HEK293T (cell line): ENCODE measurements around the gene ARHGEF19.

Experiments
- CTCF ChIA-PET: fragments of 350-600 bp; formaldehyde crosslinking; extraction: SDS; loops from one replicate; lab custom pipeline; 2021; ENCODE audit warnings: antibody characterized with exemption, inconsistent platforms; lab: Yijun Ruan, JAX
- POLR2A ChIA-PET: fragments of 350-600 bp; formaldehyde crosslinking; extraction: SDS; loops from one replicate; lab custom pipeline; 2020; ENCODE audit warnings: antibody characterized with exemption, inconsistent platforms; lab: Yijun Ruan, JAX
- DNase-seq: peaks from one replicate; pipeline ENCODE4 v3.0.0; 2012; ENCODE audit warnings: mixed read lengths; ENCODE audit errors: extremely low spot score
- ARNT ChIP-seq: fragments of 450-650 bp; IDR thresholded peaks from 2 replicates; pipeline ENCODE4 v1.6.1; 2017; ENCODE audit warnings: mild to moderate bottlenecking
- BHLHE40 ChIP-seq: fragments of 450-650 bp; IDR thresholded peaks from 2 replicates; pipeline ENCODE4 v1.6.1; 2016; ENCODE audit warnings: mild to moderate bottlenecking, moderate library complexity, borderline replicate concordance
- CTBP1 ChIP-seq: fragments of 450-650 bp; IDR thresholded peaks from 2 replicates; pipeline ENCODE4 v1.6.1; 2016; ENCODE audit warnings: borderline replicate concordance
- ELF4 ChIP-seq: fragments of 450-650 bp; IDR thresholded peaks from 2 replicates; pipeline ENCODE4 v1.6.1; 2017; ENCODE audit warnings: antibody characterized with exemption
- FOXA1 ChIP-seq: fragments of 450-650 bp; IDR thresholded peaks from 2 replicates; pipeline ENCODE4 v1.6.1; 2016; ENCODE audit warnings: mild to moderate bottlenecking
- FOXK2 ChIP-seq: fragments of 450-650 bp; IDR thresholded peaks from 2 replicates; pipeline ENCODE4 v1.6.1; 2016; ENCODE audit warnings: mild to moderate bottlenecking
- FOXM1 ChIP-seq: fragments of 450-650 bp; IDR thresholded peaks from 2 replicates; pipeline ENCODE4 v1.6.1; 2017; ENCODE audit warnings: mild to moderate bottlenecking, borderline replicate concordance
- HDGF ChIP-seq: fragments of 450-650 bp; IDR thresholded peaks from 2 replicates; pipeline ENCODE4 v1.6.1; 2017; ENCODE audit warnings: antibody characterized with exemption, borderline replicate concordance
- L3MBTL2 ChIP-seq: fragments of 450-650 bp; conservative IDR thresholded peaks from 2 replicates; pipeline ENCODE4 v1.6.1; 2016; ENCODE audit warnings: mild to moderate bottlenecking
- LEF1 ChIP-seq: fragments of 450-650 bp; IDR thresholded peaks from 2 replicates; pipeline ENCODE4 v1.6.1; 2017; ENCODE audit warnings: mild to moderate bottlenecking, borderline replicate concordance
- NFRKB ChIP-seq: fragments of 450-650 bp; IDR thresholded peaks from 2 replicates; pipeline ENCODE4 v1.6.1; 2016; ENCODE audit warnings: mild to moderate bottlenecking, moderate library complexity
- PKNOX1 ChIP-seq: fragments of 450-650 bp; IDR thresholded peaks from 2 replicates; pipeline ENCODE4 v1.6.1; 2016
- SP1 ChIP-seq: fragments of 450-650 bp; IDR thresholded peaks from 2 replicates; pipeline ENCODE4 v1.6.1; 2017
- SUZ12 ChIP-seq: fragments of 450-650 bp; IDR thresholded peaks from 2 replicates; pipeline ENCODE4 v1.6.1; 2016; ENCODE audit warnings: mild to moderate bottlenecking
- TARDBP ChIP-seq: fragments of 450-650 bp; IDR thresholded peaks from 2 replicates; pipeline ENCODE4 v1.6.1; 2016
- ZNF384 ChIP-seq: fragments of 450-650 bp; IDR thresholded peaks from 2 replicates; pipeline ENCODE4 v1.6.1; 2016

The ARHGEF19 gene

DNA sequence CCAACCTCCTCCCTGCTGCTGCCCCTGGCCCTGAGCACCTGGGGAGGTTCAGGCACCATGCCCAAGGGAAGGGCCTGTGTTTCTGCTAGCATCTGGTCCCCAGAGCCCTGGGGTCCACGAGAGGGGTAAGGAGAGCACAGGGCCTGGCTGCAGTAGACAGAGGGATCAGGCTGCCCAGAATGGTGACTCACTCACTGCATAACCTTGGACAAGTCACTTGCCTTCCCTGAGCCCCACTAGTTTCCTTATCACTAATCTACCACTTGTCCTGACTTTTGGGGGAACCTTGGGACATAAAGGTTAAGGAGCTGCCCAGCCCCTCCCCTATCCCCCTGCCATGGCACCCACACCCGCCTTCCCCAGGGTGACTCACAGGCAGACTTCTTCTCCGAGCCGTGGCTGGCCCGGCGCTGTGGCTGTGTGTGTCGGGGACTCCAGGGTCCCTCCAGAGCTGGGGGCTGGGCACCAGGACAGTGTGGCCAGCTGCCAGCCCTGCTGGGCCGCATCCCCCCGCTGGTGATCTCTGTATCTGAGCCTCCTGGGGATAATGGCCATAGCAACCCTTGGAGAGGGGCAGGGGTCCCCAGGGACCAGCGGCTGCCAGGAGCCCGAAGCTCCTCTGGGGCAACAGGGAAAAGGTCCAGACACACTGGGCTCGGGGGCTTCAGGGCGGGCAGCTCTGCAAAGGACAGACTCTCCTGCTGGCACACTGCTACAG, 4.0 kb downstream of the ARHGEF19 start:
- ChIA-PET POLR2A (no interaction called here), CTCF (interaction anchor here (0.6 kb wide), 1 partner anchor 200 kb away, joined by 5 read pairs; no protein-coding TSS in a partner anchor)

GRCh38 chr1:16207318-16208269, 4.9 kb downstream of the ARHGEF19 start:
- ChIA-PET POLR2A (interaction anchor here (1.2 to 1.4 kb wide), 2 partner anchors 8 to 11 kb away, joined by 4 to 6 read pairs; no protein-coding TSS in a partner anchor), CTCF (interaction anchor here (1.1 kb wide), 1 partner anchor 41 kb away, joined by 7 read pairs; no protein-coding TSS in a partner anchor)
- DNase-seq: no peak
- TF ChIP-seq FOXA1 (no peak), ELF4 (no peak)

More for the DNA sequence above, 4.0 kb downstream of the ARHGEF19 start:
- DNase-seq: no peak
- TF ChIP-seq FOXK2 (no peak), BHLHE40 (no peak), HDGF (no peak), FOXM1 (no peak), TARDBP (no peak), FOXA1 (no peak)

DNA sequence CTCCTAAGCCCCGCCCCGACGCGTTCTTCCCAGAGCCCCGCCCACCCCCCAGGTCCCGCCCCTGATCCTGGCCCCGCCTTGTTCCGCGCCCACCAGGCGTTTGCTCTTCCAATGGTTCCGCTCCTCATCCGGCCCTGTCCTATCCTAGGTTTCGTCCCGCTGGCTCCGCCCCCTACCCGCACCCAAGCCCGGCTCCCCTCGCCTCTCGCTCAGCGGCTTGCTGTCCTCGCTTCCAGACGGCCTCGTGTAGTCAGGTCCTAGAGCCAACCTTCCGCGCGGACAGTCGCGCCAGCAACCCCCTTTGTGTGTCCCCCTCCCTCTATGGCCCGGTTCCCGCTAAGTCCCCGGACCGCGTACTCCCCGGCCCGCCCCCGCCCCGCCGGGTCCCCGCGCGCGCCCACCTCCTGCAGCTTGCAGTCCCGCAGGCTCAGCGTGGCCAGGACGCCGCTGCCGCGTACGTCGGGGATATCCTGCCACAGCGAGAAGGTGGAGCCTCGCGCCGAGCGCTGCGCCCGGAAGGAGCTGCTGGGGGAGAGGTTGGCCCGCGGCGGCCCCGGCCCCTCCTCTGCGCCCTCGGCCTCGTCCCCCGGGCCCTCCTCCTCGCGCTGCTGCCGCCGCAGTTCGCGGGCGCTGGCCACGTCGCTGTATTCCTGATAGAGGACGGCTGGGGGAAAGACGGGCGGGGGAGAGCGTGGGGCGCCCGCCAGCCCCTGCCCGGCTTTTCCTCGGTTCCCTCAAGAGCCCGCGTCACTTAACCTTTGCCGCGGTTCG, 5.7 kb downstream of the ARHGEF19 start:
- TF ChIP-seq ARNT (no peak), FOXA1 (no peak), SP1 (no peak), CTBP1 (no peak), ELF4 (no peak; the same call in 1 of the 2 replicates), PKNOX1 (no peak), FOXM1 (no peak), HDGF (no peak), L3MBTL2 (no peak; the same call in 1 of the 2 replicates), TARDBP (no peak), LEF1 (no peak), SUZ12 (no peak), NFRKB (no peak), BHLHE40 (no peak), FOXK2 (no peak), ZNF384 (no peak)
- DNase-seq: peak; percentile 98
- CTCF ChIA-PET: interaction anchor here (1.1 kb wide), 1 partner anchor 41 kb away, joined by 7 read pairs; no protein-coding TSS in a partner anchor
- POLR2A ChIA-PET: interaction anchor here (1.0 to 1.4 kb wide), 5 partner anchors 9 to 37 kb away, joined by 3 to 6 read pairs (median 3); no protein-coding TSS in a partner anchor

DNA sequence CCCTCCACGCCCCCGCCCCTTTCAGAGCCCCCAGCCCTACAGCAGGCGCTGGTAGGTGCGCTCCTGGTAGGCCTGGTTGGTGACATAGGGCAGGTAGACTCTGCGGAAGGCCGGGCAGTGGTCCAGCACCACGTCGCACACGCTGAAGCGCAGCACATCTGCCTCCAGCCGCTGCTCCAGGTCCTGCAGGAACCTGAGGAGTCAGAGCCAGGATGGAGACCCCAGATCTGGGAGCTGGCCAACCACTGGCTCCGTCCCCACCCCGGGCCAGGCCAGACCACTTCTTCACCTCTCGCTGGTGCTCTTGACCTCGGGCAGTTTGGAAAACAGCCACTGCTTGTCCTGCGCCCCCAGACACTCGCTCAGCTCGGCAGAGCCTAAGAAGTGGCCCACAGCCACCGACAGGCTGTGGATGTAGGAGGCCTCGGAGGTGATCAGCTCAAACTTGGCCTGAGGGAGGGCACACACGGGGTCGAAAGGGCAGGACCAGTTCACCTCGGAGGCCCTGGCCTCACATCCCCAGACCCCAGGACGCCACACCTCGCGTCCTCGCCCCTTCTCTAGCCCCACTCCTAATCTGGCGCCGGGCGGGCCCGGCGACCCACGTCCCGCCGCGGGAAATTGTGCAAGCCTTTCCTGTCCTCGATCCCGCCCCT, 6.4 kb downstream of the ARHGEF19 start:
- CTCF ChIA-PET: interaction anchor here (0.6 to 1.1 kb wide), 2 partner anchors 42 to 52 kb away, joined by 7 to 11 read pairs; no protein-coding TSS in a partner anchor
- POLR2A ChIA-PET: interaction anchor here (1.0 to 1.4 kb wide), 5 partner anchors 9 to 38 kb away, joined by 3 to 6 read pairs (median 3); no protein-coding TSS in a partner anchor
- TF ChIP-seq L3MBTL2 (no peak), FOXM1 (no peak), SUZ12 (no peak), HDGF (no peak), ARNT (no peak), LEF1 (no peak), NFRKB (no peak), CTBP1 (no peak), SP1 (no peak), FOXA1 (no peak), ELF4 (no peak), FOXK2 (no peak)
- DNase-seq: no peak

DNA sequence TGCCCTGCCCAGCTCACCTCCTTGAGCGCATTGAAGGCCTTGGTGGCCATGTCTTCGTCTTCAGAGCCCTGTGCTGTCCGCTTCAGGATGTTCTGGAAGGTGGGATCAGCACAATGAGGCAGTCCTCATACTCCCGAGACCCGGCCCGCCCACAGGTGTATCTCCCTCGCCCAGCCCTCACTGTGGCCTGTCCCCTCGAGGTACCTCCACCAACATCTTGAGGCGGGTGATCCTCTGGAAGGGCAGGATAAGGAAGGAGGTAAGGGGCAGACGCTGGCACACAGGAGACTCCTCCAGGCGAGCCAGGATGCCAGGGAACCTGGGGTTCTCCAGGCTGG, 7.1 kb downstream of the ARHGEF19 start:
- ChIA-PET CTCF (no interaction called here), POLR2A (no interaction called here)
- TF ChIP-seq HDGF (no peak), FOXM1 (no peak), TARDBP (no peak), BHLHE40 (no peak), ELF4 (no peak)
- DNase-seq: no peak

- DNase-seq: peak; percentile 44
- CTCF ChIA-PET: interaction anchor here (0.9 to 1.9 kb wide), 3 partner anchors 122 to 159 kb away, joined by 3 to 7 read pairs (median 6); no protein-coding TSS in a partner anchor
- POLR2A ChIA-PET: interaction anchor here (1.3 kb wide), 1 partner anchor 40 kb away, joined by 4 read pairs; no protein-coding TSS in a partner anchor
- TF ChIP-seq SP1 (no peak), FOXK2 (no peak), FOXA1 (no peak), L3MBTL2 (no peak), NFRKB (no peak), SUZ12 (no peak), BHLHE40 (no peak), PKNOX1 (no peak), FOXM1 (no peak)
Observed at GRCh38 chr1:16204634-16205333, 7.7 kb downstream of the ARHGEF19 start.
